CD8-positive, alpha-beta memory T cell (primary cell): Measurements from ENCODE around the gene C10orf95. TPM values are rescaled to one million over a fixed set of nuclear protein-coding genes. Genes with fewer than 3 reads are reported as not detected.
"Not testable (repeated sequence)": the region's sequence is repeated elsewhere in the genome, so short reads cannot be mapped to it uniquely, and the experiment has no call there.

Experiments used
- CTCF ChIA-PET: fragments of 350-600 bp; sonication (Branson Sonifier 250); formaldehyde crosslinking; loops from one replicate; lab custom pipeline; 2021; ENCODE audit warnings: antibody characterized with exemption; lab: Charles Lee
- POLR2A ChIA-PET: fragments of 350-600 bp; sonication (Branson Sonifier 250); formaldehyde crosslinking; loops from one replicate; lab custom pipeline; 2021; ENCODE audit warnings: antibody characterized with exemption; lab: Charles Lee
- DNase-seq, 5 donors: peaks; one replicate each; pipeline versions ENCODE4 v3.0.0 to v3.0.0-alpha.2; 2020 to 2022; ENCODE audit warnings: mixed read lengths in 1 of 5
- H3K27ac ChIP-seq: one replicate; pipeline ENCODE4 v1.7.0; 2013; ENCODE audit warnings: low read depth, mild to moderate bottlenecking, low read length, moderate library complexity
- H3K27me3 ChIP-seq: 2 replicates; pipeline ENCODE4 v1.7.0; 2013; ENCODE audit warnings: low read length, mild to moderate bottlenecking; ENCODE audit not compliant: insufficient read depth, poor library complexity, severe bottlenecking
- H3K36me3 ChIP-seq: 2 replicates; pipeline ENCODE4 v1.7.0; 2013; ENCODE audit warnings: mild to moderate bottlenecking, low read length, moderate library complexity; ENCODE audit not compliant: insufficient read depth
- H3K4me1 ChIP-seq: 2 replicates; pipeline ENCODE4 v1.7.0; 2013; ENCODE audit warnings: mild to moderate bottlenecking, low read length, moderate library complexity; ENCODE audit not compliant: insufficient read depth
- H3K4me3 ChIP-seq: 2 replicates; pipeline ENCODE4 v1.7.0; 2013; ENCODE audit warnings: mild to moderate bottlenecking, low read length
- H3K9me3 ChIP-seq: 2 replicates; pipeline ENCODE4 v1.7.0; 2013; ENCODE audit warnings: mild to moderate bottlenecking, low read length
- H3K27ac Mint-ChIP-seq, 8 donors: one replicate each; pipeline ENCODE4 v1.8.0; 2020 to 2021; ENCODE audit warnings: mixed read lengths in 8 of 8, mild to moderate bottlenecking in 6 of 8, inconsistent platforms in 3 of 8, moderate library complexity in 3 of 8
- H3K27me3 Mint-ChIP-seq, 2 donors: one replicate each; pipeline ENCODE4 v1.8.0; 2020 to 2021; ENCODE audit warnings: mixed read lengths in 2 of 2, mild to moderate bottlenecking in 1 of 2, moderate library complexity in 1 of 2
- H3K36me3 Mint-ChIP-seq, 3 donors: one replicate each; pipeline ENCODE4 v1.8.0; 2020 to 2021; ENCODE audit warnings: mixed read lengths in 3 of 3, inconsistent platforms in 1 of 3, mild to moderate bottlenecking in 1 of 3
- H3K4me1 Mint-ChIP-seq, 3 donors: one replicate each; pipeline ENCODE4 v1.8.0; 2020 to 2021; ENCODE audit warnings: mixed read lengths in 3 of 3, inconsistent platforms in 1 of 3, mild to moderate bottlenecking in 1 of 3
- H3K4me3 Mint-ChIP-seq, 7 donors: one replicate each; pipeline ENCODE4 v1.8.0; 2020 to 2021; ENCODE audit warnings: mixed read lengths in 7 of 7, mild to moderate bottlenecking in 6 of 7, moderate library complexity in 4 of 7, inconsistent platforms in 2 of 7
- H3K9me3 Mint-ChIP-seq, 5 donors: one replicate each; pipeline ENCODE4 v1.8.0; 2020 to 2022; ENCODE audit warnings: mixed read lengths in 5 of 5, mild to moderate bottlenecking in 3 of 5, moderate library complexity in 2 of 5, inconsistent platforms in 1 of 5
- polyA plus RNA-seq: library from polyadenylated mRNA; unstranded; fragments of 300-500 nt; fragmentation: Illumina TruSeq; gene quantifications from one replicate; pipeline ENCODE4 v1.2.3, GENCODE V29; 2021
- total RNA-seq, 2 experiments: library from RNA; stranded (reverse); gene quantifications; one replicate each; pipeline ENCODE4 v1.2.3, GENCODE V29; 2021

C10orf95 gene
- total and polyA plus RNA-seq, 3 experiments from 2014 or later = 0.57 to 0.70 (median 0.62) TPM

- peaks cover 0 to 30% (median 0%) of the 10 kb centered on the region in 3 donors for H3K36me3 Mint-ChIP-seq
These were observed 3.5 kb upstream of the C10orf95 start for GRCh38 chr10:102454662-102455487.

GRCh38 chr10:102453502-102453901, 2.2 kb upstream of the C10orf95 start:
- DNase-seq = no peak
- Mint-ChIP-seq H3K27ac (peak overlapping the region in 4 of 8 donors; percentile 36 to 92 (median 64)), H3K9me3 (no peaks in the 10 kb centered on the region), H3K27me3 (no peaks in the 10 kb centered on the region), H3K4me1 (peaks cover 21 to 28% (median 24%) of the 10 kb centered on the region in 3 donors), H3K36me3 (peaks cover 0 to 32% (median 0%) of the 10 kb centered on the region in 3 donors), H3K4me3 (peak overlapping the region in 1 of 7 donors; percentile 23)
- H3K9me3 ChIP-seq = no peaks in the 10 kb centered on the region
- H3K27ac ChIP-seq = peak overlapping the region; percentile 1
- H3K36me3 ChIP-seq = peaks cover 9% of the 10 kb centered on the region
- no peaks in the 10 kb centered on the region for H3K27me3 ChIP-seq
- POLR2A ChIA-PET = interaction anchor here (0.6 to 0.7 kb wide), 3 partner anchors 11 to 315 kb away, joined by 3 to 6 read pairs (median 6); no protein-coding TSS in a partner anchor
- H3K4me1 ChIP-seq = peaks cover 16% of the 10 kb centered on the region
- H3K4me3 ChIP-seq = no peak overlapping the region
- CTCF ChIA-PET = interaction anchor here (1.5 to 2.7 kb wide), 3 partner anchors 26 to 55 kb away, joined by 4 to 15 read pairs (median 4); partner anchors contain the start of gene FBXL15

More at GRCh38 chr10:102454662-102455487, 3.5 kb upstream of the C10orf95 start:
- DNase-seq, H3K9me3 Mint-ChIP-seq, H3K4me1 ChIP-seq, H3K9me3 ChIP-seq, CTCF ChIA-PET, H3K27me3 ChIP-seq, H3K36me3 ChIP-seq, H3K27ac ChIP-seq, H3K27me3 Mint-ChIP-seq, POLR2A ChIA-PET, H3K4me3 ChIP-seq: not testable (repeated sequence)
- peaks cover 14 to 19% (median 16%) of the 10 kb centered on the region in 3 donors for H3K4me1 Mint-ChIP-seq
- H3K4me3 Mint-ChIP-seq = peak overlapping the region in 1 of 7 donors; percentile 60
- peak overlapping the region in 5 of 8 donors; percentile 22 to 71 (median 39) for H3K27ac Mint-ChIP-seq

- Histone ChIP-seq H3K4me3 (no peak overlapping the region), H3K36me3 (peaks cover 9% of the 10 kb centered on the region), H3K4me1 (peaks cover 16% of the 10 kb centered on the region), H3K9me3 (no peaks in the 10 kb centered on the region), H3K27me3 (no peaks in the 10 kb centered on the region), H3K27ac (peak overlapping the region; percentile 1)
- Mint-ChIP-seq H3K4me1 (peaks cover 21 to 28% (median 24%) of the 10 kb centered on the region in 3 donors), H3K9me3 (no peaks in the 10 kb centered on the region), H3K36me3 (peaks cover 0 to 32% (median 0%) of the 10 kb centered on the region in 3 donors), H3K27me3 (no peaks in the 10 kb centered on the region), H3K27ac (peak overlapping the region; percentile 8 to 92 (median 75)), H3K4me3 (peak overlapping the region; percentile 45 to 93 (median 81))
- ChIA-PET POLR2A (interaction anchor here (0.6 to 4.6 kb wide), 4 partner anchors 9 to 316 kb away, joined by 3 to 54 read pairs (median 24); partner anchors contain the start of gene CUEDC2), CTCF (interaction anchor here (1.5 to 3.6 kb wide), 4 partner anchors 8 to 54 kb away, joined by 4 to 23 read pairs (median 10); partner anchors contain the start of gene FBXL15)
- peak in 1 of 5 donors; percentile 63 for DNase-seq
These were observed 1.5 kb upstream of the C10orf95 start for GRCh38 chr10:102452672-102453340.

- no peaks in the 10 kb centered on the region for H3K9me3 Mint-ChIP-seq
- peak overlapping the region; percentile 93 to 98 (median 95) for H3K4me3 Mint-ChIP-seq
- H3K4me1 Mint-ChIP-seq = peaks cover 21 to 28% (median 24%) of the 10 kb centered on the region in 3 donors
- CTCF ChIA-PET = interaction anchor here (0.6 to 4.2 kb wide), 19 partner anchors 10 to 834 kb away, joined by 3 to 35 read pairs (median 4); partner anchors contain the start of genes FBXL15, NFKB2 and SUFU
- Histone ChIP-seq H3K4me1 (peaks cover 16% of the 10 kb centered on the region), H3K36me3 (peaks cover 4% of the 10 kb centered on the region), H3K9me3 (no peaks in the 10 kb centered on the region), H3K27ac (peak overlapping the region; percentile 87), H3K4me3 (peak overlapping the region; percentile 91), H3K27me3 (no peaks in the 10 kb centered on the region)
- peak overlapping the region; percentile 74 to 99 (median 97) for H3K27ac Mint-ChIP-seq
- POLR2A ChIA-PET = interaction anchor here (0.7 to 4.6 kb wide), 17 partner anchors 10 to 299 kb away, joined by 3 to 54 read pairs (median 5); partner anchors contain the start of genes ACTR1A, CUEDC2, FBXL15 and NFKB2
- H3K36me3 Mint-ChIP-seq = peaks cover 0 to 25% (median 0%) of the 10 kb centered on the region in 3 donors
- DNase-seq = peak; percentile 82 to 95 (median 94)
- no peaks in the 10 kb centered on the region for H3K27me3 Mint-ChIP-seq
These were observed 804 bp downstream of the C10orf95 start for GRCh38 chr10:102450374-102451104.

- H3K27ac ChIP-seq = peak overlapping the region; percentile 87
- Mint-ChIP-seq H3K4me3 (peak overlapping the region; percentile 93 to 98 (median 95)), H3K4me1 (peaks cover 21 to 28% (median 24%) of the 10 kb centered on the region in 3 donors), H3K36me3 (peaks cover 0 to 21% (median 0%) of the 10 kb centered on the region in 3 donors), H3K27ac (peak overlapping the region; percentile 74 to 99 (median 97)), H3K9me3 (no peaks in the 10 kb centered on the region), H3K27me3 (no peaks in the 10 kb centered on the region)
- H3K27me3 ChIP-seq = no peaks in the 10 kb centered on the region
- ChIA-PET POLR2A (interaction anchor here (0.7 to 4.6 kb wide), 14 partner anchors 12 to 299 kb away, joined by 3 to 54 read pairs (median 4); partner anchors contain the start of genes ACTR1A, CUEDC2, FBXL15 and NFKB2), CTCF (interaction anchor here (0.6 to 4.2 kb wide), 15 partner anchors 11 to 833 kb away, joined by 3 to 35 read pairs (median 4); partner anchors contain the start of genes FBXL15, NFKB2 and SUFU)
- no peak for DNase-seq
- H3K4me1 ChIP-seq = peaks cover 16% of the 10 kb centered on the region
- peaks cover 4% of the 10 kb centered on the region for H3K36me3 ChIP-seq
- H3K9me3 ChIP-seq = no peaks in the 10 kb centered on the region
- peak overlapping the region; percentile 91 for H3K4me3 ChIP-seq
These were observed 1.3 kb downstream of the C10orf95 start for GRCh38 chr10:102450124-102450373.

GRCh38 chr10:102449321-102450123, 1.8 kb downstream of the C10orf95 start:
- CTCF ChIA-PET = interaction anchor here (0.7 to 4.2 kb wide), 14 partner anchors 9 to 833 kb away, joined by 3 to 35 read pairs (median 4); partner anchors contain the start of genes FBXL15, NFKB2 and SUFU
- Mint-ChIP-seq H3K36me3 (peaks cover 0 to 19% (median 0%) of the 10 kb centered on the region in 3 donors), H3K27me3 (no peaks in the 10 kb centered on the region)

More at GRCh38 chr10:102449321-102450123, 1.8 kb downstream of the C10orf95 start:
- Histone ChIP-seq H3K27ac (peak overlapping the region; percentile 87), H3K4me1 (peaks cover 16% of the 10 kb centered on the region), H3K36me3 (peaks cover 4% of the 10 kb centered on the region), H3K27me3 (no peaks in the 10 kb centered on the region), H3K4me3 (peak overlapping the region; percentile 91), H3K9me3 (no peaks in the 10 kb centered on the region)
- peak; percentile 79 to 93 (median 83) for DNase-seq
- Mint-ChIP-seq H3K27ac (peak overlapping the region; percentile 74 to 99 (median 97)), H3K9me3 (no peaks in the 10 kb centered on the region), H3K4me1 (peaks cover 21 to 28% (median 24%) of the 10 kb centered on the region in 3 donors), H3K4me3 (peak overlapping the region; percentile 93 to 98 (median 95))
- POLR2A ChIA-PET = interaction anchor here (0.8 to 4.6 kb wide), 10 partner anchors 12 to 193 kb away, joined by 3 to 54 read pairs (median 6); partner anchors contain the start of genes ACTR1A, CUEDC2, FBXL15 and NFKB2
